ENCODE measurements around the gene FAM168B. TPM values are rescaled to one million over a fixed set of nuclear protein-coding genes. Genes with fewer than 3 reads are reported as not detected.

The FAM168B gene
- total and polyA plus RNA-seq, 2 of the 13 experiments (the other 11 are each of a cell fraction or from before 2014, with no cell fraction given), result 64.5 to 113 TPM

DNA sequence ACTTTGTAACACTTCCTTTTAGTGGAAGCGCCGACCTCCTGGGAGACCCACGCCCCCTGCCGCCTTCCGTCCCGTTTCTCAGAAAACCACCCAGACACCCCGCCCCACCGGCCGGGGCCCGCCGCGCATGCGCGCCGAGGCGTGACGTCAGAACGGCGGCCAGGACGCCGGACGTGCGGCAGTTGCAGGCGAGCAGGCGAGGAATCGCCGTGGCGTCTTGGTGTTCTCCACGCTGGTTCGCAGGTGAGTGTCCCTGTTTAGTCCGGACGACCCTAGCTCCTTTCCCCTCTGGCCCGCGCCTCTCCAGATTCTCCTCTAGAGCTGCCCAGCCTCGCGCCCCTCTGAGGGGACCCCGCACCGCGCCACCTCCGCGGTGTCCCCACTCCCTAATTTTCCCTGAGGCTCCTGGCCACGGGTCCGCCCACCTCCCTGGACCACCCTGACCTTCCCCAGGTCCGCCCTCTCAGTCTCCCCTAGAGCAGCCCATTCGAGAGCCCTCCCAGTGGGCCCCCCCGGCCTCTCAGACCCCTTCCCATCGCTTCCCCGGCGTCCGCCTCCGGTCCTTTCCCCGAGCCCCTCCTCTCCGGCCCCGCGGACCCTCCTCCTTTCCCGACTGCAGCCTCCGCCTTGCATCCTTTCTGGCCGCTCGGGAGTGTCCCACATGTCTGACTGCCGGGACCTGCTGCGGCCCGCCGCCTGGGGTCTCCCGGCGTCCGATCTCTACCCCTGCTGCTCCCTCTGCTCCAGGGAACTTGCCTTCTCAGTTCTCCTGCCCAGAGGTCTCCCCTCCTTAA lies 12.1 kb upstream of the FAM168B start, which contains the start of gene PLEKHB2 (continued):
- TF ChIP-seq, protein P1, sequence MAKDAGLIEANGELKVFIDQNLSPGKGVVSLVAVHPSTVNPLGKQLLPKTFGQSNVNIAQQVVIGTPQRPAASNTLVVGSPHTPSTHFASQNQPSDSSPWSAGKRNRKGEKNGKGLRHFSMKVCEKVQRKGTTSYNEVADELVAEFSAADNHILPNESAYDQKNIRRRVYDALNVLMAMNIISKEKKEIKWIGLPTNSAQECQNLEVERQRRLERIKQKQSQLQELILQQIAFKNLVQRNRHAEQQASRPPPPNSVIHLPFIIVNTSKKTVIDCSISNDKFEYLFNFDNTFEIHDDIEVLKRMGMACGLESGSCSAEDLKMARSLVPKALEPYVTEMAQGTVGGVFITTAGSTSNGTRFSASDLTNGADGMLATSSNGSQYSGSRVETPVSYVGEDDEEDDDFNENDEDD (CRISPR knock-in tag; IDR thresholded peaks at IDR 0.05; ENCODE audit: borderline replicate concordance), result peak; percentile 64; the same call in 1 of the 2 replicates
- peak; percentile 89 for TF ChIP-seq SAP130 (CRISPR knock-in tag; IDR thresholded peaks at IDR 0.05; ENCODE audit: low read depth)
- TF ChIP-seq, protein P2, sequence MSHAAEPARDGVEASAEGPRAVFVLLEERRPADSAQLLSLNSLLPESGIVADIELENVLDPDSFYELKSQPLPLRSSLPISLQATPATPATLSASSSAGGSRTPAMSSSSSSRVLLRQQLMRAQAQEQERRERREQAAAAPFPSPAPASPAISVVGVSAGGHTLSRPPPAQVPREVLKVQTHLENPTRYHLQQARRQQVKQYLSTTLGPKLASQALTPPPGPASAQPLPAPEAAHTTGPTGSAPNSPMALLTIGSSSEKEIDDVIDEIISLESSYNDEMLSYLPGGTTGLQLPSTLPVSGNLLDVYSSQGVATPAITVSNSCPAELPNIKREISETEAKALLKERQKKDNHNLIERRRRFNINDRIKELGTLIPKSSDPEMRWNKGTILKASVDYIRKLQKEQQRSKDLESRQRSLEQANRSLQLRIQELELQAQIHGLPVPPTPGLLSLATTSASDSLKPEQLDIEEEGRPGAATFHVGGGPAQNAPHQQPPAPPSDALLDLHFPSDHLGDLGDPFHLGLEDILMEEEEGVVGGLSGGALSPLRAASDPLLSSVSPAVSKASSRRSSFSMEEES (CRISPR knock-in tag; IDR thresholded peaks at IDR 0.05), result peak; percentile 28; the same call in 1 of the 2 replicates
- TF ChIP-seq NFYC (CRISPR knock-in tag; IDR thresholded peaks at IDR 0.05), result no peak
- no peak for TF ChIP-seq ZKSCAN5 (CRISPR knock-in tag; IDR thresholded peaks at IDR 0.05)
- no peak for TF ChIP-seq ZNF235 (CRISPR knock-in tag; IDR thresholded peaks at IDR 0.05; ENCODE audit: borderline replicate concordance)
- no peak for TF ChIP-seq ZNF550 (CRISPR knock-in tag; IDR thresholded peaks at IDR 0.05; ENCODE audit: borderline replicate concordance)
- TF ChIP-seq, protein P3, sequence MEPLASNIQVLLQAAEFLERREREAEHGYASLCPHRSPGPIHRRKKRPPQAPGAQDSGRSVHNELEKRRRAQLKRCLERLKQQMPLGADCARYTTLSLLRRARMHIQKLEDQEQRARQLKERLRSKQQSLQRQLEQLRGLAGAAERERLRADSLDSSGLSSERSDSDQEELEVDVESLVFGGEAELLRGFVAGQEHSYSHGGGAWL (CRISPR knock-in tag; IDR thresholded peaks at IDR 0.05), result peak; percentile 34; the same call in 1 of the 2 replicates
- TF ChIP-seq, protein P4, sequence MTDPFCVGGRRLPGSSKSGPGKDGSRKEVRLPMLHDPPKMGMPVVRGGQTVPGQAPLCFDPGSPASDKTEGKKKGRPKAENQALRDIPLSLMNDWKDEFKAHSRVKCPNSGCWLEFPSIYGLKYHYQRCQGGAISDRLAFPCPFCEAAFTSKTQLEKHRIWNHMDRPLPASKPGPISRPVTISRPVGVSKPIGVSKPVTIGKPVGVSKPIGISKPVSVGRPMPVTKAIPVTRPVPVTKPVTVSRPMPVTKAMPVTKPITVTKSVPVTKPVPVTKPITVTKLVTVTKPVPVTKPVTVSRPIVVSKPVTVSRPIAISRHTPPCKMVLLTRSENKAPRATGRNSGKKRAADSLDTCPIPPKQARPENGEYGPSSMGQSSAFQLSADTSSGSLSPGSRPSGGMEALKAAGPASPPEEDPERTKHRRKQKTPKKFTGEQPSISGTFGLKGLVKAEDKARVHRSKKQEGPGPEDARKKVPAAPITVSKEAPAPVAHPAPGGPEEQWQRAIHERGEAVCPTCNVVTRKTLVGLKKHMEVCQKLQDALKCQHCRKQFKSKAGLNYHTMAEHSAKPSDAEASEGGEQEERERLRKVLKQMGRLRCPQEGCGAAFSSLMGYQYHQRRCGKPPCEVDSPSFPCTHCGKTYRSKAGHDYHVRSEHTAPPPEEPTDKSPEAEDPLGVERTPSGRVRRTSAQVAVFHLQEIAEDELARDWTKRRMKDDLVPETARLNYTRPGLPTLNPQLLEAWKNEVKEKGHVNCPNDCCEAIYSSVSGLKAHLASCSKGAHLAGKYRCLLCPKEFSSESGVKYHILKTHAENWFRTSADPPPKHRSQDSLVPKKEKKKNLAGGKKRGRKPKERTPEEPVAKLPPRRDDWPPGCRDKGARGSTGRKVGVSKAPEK (CRISPR knock-in tag; IDR thresholded peaks at IDR 0.05; ENCODE audit: borderline replicate concordance), result no peak; the same call in 1 of the 2 replicates
- no peak for TF ChIP-seq SATB2 (CRISPR knock-in tag; IDR thresholded peaks at IDR 0.05)
- peak; percentile 81; the same call in 1 of the 2 replicates for TF ChIP-seq SPEN (CRISPR knock-in tag; IDR thresholded peaks at IDR 0.05; ENCODE audit: low read depth)
- no peak; the same call in 1 of the 2 replicates for TF ChIP-seq CCDC6 (CRISPR knock-in tag; IDR thresholded peaks at IDR 0.05)
- no peak for TF ChIP-seq ZNF644 (CRISPR knock-in tag; IDR thresholded peaks at IDR 0.05; ENCODE audit: low read depth)
- TF ChIP-seq, protein P5, sequence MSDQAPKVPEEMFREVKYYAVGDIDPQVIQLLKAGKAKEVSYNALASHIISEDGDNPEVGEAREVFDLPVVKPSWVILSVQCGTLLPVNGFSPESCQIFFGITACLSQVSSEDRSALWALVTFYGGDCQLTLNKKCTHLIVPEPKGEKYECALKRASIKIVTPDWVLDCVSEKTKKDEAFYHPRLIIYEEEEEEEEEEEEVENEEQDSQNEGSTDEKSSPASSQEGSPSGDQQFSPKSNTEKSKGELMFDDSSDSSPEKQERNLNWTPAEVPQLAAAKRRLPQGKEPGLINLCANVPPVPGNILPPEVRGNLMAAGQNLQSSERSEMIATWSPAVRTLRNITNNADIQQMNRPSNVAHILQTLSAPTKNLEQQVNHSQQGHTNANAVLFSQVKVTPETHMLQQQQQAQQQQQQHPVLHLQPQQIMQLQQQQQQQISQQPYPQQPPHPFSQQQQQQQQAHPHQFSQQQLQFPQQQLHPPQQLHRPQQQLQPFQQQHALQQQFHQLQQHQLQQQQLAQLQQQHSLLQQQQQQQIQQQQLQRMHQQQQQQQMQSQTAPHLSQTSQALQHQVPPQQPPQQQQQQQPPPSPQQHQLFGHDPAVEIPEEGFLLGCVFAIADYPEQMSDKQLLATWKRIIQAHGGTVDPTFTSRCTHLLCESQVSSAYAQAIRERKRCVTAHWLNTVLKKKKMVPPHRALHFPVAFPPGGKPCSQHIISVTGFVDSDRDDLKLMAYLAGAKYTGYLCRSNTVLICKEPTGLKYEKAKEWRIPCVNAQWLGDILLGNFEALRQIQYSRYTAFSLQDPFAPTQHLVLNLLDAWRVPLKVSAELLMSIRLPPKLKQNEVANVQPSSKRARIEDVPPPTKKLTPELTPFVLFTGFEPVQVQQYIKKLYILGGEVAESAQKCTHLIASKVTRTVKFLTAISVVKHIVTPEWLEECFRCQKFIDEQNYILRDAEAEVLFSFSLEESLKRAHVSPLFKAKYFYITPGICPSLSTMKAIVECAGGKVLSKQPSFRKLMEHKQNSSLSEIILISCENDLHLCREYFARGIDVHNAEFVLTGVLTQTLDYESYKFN (CRISPR knock-in tag; conservative IDR thresholded peaks at IDR 0.05), result peak; percentile 29
- TF ChIP-seq ELF4 (CRISPR knock-in tag; IDR thresholded peaks at IDR 0.05; ENCODE audit: borderline replicate concordance), result no peak; the same call in 1 of the 2 replicates
- no peak for TF ChIP-seq XBP1 (CRISPR knock-in tag; IDR thresholded peaks at IDR 0.05)
- peak; percentile 28; the same call in 1 of the 2 replicates for TF ChIP-seq ATF7 (IDR thresholded peaks at IDR 0.05)
- TF ChIP-seq ATF7 (CRISPR knock-in tag; IDR thresholded peaks at IDR 0.05), result peak; percentile 23; the same call in 1 of the 2 replicates
- TF ChIP-seq ZNF616 (CRISPR knock-in tag; IDR thresholded peaks at IDR 0.05; ENCODE audit: low read depth), result no peak; the same call in 1 of the 2 replicates
- 0 out of 2 replicates have a peak, but pooled peaks have one; percentile 19 for TF ChIP-seq SOX5 (CRISPR knock-in tag; IDR thresholded peaks at IDR 0.05; ENCODE audit: borderline replicate concordance)

All from HepG2 (cell line).